Measurements from ENCODE around the gene PRAC2. TPM values are rescaled to one million over a fixed set of nuclear protein-coding genes. Genes with fewer than 3 reads are reported as not detected.

Gene PRAC2
- total RNA-seq, 5 donors from 2014 or later (not counting 1 experiment from before 2014, with no cell fraction given) = not detected

- Histone ChIP-seq H3K9me3 (no peaks in the 10 kb centered on the region), H3K4me1 (ENCODE audit: control insufficient read depth in 1 of 2, extremely low read depth in 1 of 2, insufficient read depth in 2 of 2, low read length in 2 of 2) (peaks cover 4 to 64% of the 10 kb centered on the region in 2 experiments), H3K4me3 (ENCODE audit: control insufficient read depth in 1 of 2, extremely low read depth in 1 of 2, low read length in 1 of 2) (peak overlapping the region in 1 of 2 donors; percentile 61), H3K27ac (ENCODE audit: low read length) (no peak overlapping the region), H3K36me3 (ENCODE audit: control insufficient read depth in 2 of 2, extremely low read depth in 1 of 2, insufficient read depth in 1 of 2, low read length in 1 of 2) (no peaks in the 10 kb centered on the region), H3K27me3 (replicated peaks in 1 of 2; ENCODE audit: control insufficient read depth in 2 of 2, extremely low read depth in 1 of 2, insufficient read depth in 2 of 2, low read length in 1 of 2) (peaks cover 28 to 99% of the 10 kb centered on the region in 2 experiments)
- CTCF ChIA-PET = interaction anchor here (0.5 to 2.6 kb wide), 10 partner anchors 8 to 160 kb away, joined by 3 to 15 read pairs (median 4); no protein-coding TSS in a partner anchor
- peak overlapping the region; percentile 57 to 78 (median 63) for H3K4me3 Mint-ChIP-seq
- H3K4me1 Mint-ChIP-seq = peaks cover 40 to 65% (median 47%) of the 10 kb centered on the region in 3 donors
- ATAC-seq (replicated peaks in 1 of 4) = peak; percentile 61 to 80 (median 70)
- no peak overlapping the region for H3K27ac Mint-ChIP-seq
- peaks cover 78 to 94% of the 10 kb centered on the region in 2 donors for H3K27me3 Mint-ChIP-seq
- no peaks in the 10 kb centered on the region for H3K36me3 Mint-ChIP-seq
- peak; percentile 35 to 83 (median 69) for DNase-seq
- POLR2A ChIA-PET = interaction anchor here in 1 of 2 donors (0.7 kb wide), 1 partner anchor 109 kb away, joined by 3 read pairs; the partner anchor contains the start of gene HOXB8
- 29% methylated on average over 10 of the region's 32 CpGs for WGBS (ENCODE audit: insufficient coverage)
- H3K9me3 Mint-ChIP-seq = no peaks in the 10 kb centered on the region
Measured at GRCh38 chr17:48724251-48725003, 1.4 kb downstream of the PRAC2 start.

DNA sequence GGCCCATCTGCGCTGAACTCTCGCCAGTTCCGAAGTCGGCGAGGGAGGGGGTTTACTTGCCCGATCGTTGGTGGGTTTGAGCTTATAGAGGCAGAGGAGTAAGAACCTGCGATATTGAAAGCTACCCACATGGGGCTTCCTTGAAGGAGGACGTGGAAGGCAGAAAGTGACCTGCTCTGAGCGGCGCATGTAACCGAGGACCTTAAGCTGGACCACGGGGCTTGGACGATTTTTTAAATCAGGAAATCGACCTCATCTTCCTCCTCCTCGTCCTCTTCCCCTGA lies 2.0 kb downstream of the PRAC2 start:
- Histone ChIP-seq H3K4me1 (ENCODE audit: control insufficient read depth in 1 of 2, extremely low read depth in 1 of 2, insufficient read depth in 2 of 2, low read length in 2 of 2) (peaks cover 4 to 60% of the 10 kb centered on the region in 2 experiments), H3K9me3 (no peaks in the 10 kb centered on the region), H3K4me3 (ENCODE audit: control insufficient read depth in 1 of 2, extremely low read depth in 1 of 2, low read length in 1 of 2) (peak overlapping the region in 1 of 2 donors; percentile 61), H3K36me3 (ENCODE audit: control insufficient read depth in 2 of 2, extremely low read depth in 1 of 2, insufficient read depth in 1 of 2, low read length in 1 of 2) (no peaks in the 10 kb centered on the region), H3K27me3 (replicated peaks in 1 of 2; ENCODE audit: control insufficient read depth in 2 of 2, extremely low read depth in 1 of 2, insufficient read depth in 2 of 2, low read length in 1 of 2) (peaks cover 32 to 99% of the 10 kb centered on the region in 2 experiments), H3K27ac (ENCODE audit: low read length) (no peak overlapping the region)
- Mint-ChIP-seq H3K4me1 (peaks cover 39 to 68% (median 47%) of the 10 kb centered on the region in 3 donors), H3K36me3 (no peaks in the 10 kb centered on the region), H3K4me3 (peak overlapping the region; percentile 25 to 78 (median 25)), H3K9me3 (no peaks in the 10 kb centered on the region), H3K27me3 (peaks cover 78 to 94% of the 10 kb centered on the region in 2 donors), H3K27ac (peak overlapping the region in 1 of 2 donors; percentile 31)
- ChIA-PET POLR2A (no interaction called here), CTCF (interaction anchor here (0.5 to 2.6 kb wide), 4 partner anchors 19 to 183 kb away, joined by 3 to 15 read pairs (median 5); no protein-coding TSS in a partner anchor)
- no peak for DNase-seq
- 3% methylated on average over 6 of the region's 16 CpGs for WGBS (ENCODE audit: insufficient coverage)
- ATAC-seq (replicated peaks in 1 of 4) = no peak

- Mint-ChIP-seq H3K4me1 (peaks cover 37 to 63% (median 47%) of the 10 kb centered on the region in 3 donors), H3K27me3 (peaks cover 78 to 94% of the 10 kb centered on the region in 2 donors), H3K9me3 (no peaks in the 10 kb centered on the region), H3K4me3 (peak overlapping the region in 2 of 3 donors; percentile 25 to 78), H3K36me3 (no peaks in the 10 kb centered on the region), H3K27ac (peak overlapping the region in 1 of 2 donors; percentile 31)
- ChIA-PET CTCF (interaction anchor here (0.5 to 2.6 kb wide), 2 partner anchors 159 to 184 kb away, joined by 3 to 15 read pairs; no protein-coding TSS in a partner anchor), POLR2A (no interaction called here)
- Histone ChIP-seq H3K27ac (ENCODE audit: low read length) (no peak overlapping the region), H3K9me3 (no peaks in the 10 kb centered on the region), H3K27me3 (replicated peaks in 1 of 2; ENCODE audit: control insufficient read depth in 2 of 2, extremely low read depth in 1 of 2, insufficient read depth in 2 of 2, low read length in 1 of 2) (peaks cover 33 to 98% of the 10 kb centered on the region in 2 experiments), H3K4me1 (ENCODE audit: control insufficient read depth in 1 of 2, extremely low read depth in 1 of 2, insufficient read depth in 2 of 2, low read length in 2 of 2) (peaks cover 4 to 59% of the 10 kb centered on the region in 2 experiments), H3K36me3 (ENCODE audit: control insufficient read depth in 2 of 2, extremely low read depth in 1 of 2, insufficient read depth in 1 of 2, low read length in 1 of 2) (no peaks in the 10 kb centered on the region), H3K4me3 (ENCODE audit: control insufficient read depth in 1 of 2, extremely low read depth in 1 of 2, low read length in 1 of 2) (no peak overlapping the region)
- no peak for DNase-seq
- no peak for ATAC-seq (replicated peaks in 1 of 4)
- WGBS (ENCODE audit: insufficient coverage) = 10% methylated on average over 35 of the region's 38 CpGs
Measured at GRCh38 chr17:48725288-48726064, 2.5 kb downstream of the PRAC2 start.

DNA sequence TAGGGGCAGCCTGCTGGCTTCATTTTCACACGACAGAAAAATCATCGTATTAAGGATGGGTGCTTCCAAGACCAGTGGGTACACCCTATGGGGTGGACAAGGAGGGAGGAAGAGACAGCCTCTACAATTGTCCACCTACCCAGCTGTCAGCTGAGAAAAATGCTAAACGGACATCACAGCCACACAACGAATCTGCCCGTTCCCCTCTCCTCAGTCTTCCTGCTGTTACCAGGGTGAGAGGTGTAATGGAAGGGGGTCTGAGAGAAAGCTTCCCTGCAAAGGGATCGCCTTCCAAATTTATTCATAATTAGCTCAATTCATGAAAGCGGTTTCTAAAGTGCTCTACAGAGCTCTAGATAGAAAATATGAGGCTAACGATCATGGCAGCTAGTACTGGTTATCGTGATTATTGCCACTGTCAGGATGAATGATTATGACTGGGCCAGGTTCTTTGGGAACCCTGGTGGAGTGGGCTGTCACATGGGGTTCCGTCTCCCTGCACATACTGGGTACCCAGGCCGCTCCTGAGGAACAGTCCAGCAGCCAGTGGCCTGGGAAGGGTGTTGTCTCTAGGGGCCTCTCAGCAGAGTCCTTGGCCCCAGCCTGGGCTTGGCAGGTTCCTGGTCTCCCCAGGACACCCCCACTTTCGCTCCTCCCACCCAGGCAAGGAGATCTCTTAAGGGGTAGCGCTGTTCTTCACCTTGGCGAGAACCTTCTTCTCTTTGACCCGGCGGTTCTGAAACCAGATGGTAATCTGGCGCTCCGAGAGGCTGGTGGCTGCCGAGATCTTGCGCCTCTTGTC lies 3.3 kb downstream of the PRAC2 start:
- no peaks in the 10 kb centered on the region for H3K9me3 Mint-ChIP-seq
- H3K36me3 Mint-ChIP-seq = no peaks in the 10 kb centered on the region
- Histone ChIP-seq H3K9me3 (no peaks in the 10 kb centered on the region), H3K27me3 (replicated peaks in 1 of 2; ENCODE audit: control insufficient read depth in 2 of 2, extremely low read depth in 1 of 2, insufficient read depth in 2 of 2, low read length in 1 of 2) (peaks cover 30 to 96% of the 10 kb centered on the region in 2 experiments), H3K4me1 (ENCODE audit: control insufficient read depth in 1 of 2, extremely low read depth in 1 of 2, insufficient read depth in 2 of 2, low read length in 2 of 2) (peaks cover 4 to 59% of the 10 kb centered on the region in 2 experiments), H3K4me3 (ENCODE audit: control insufficient read depth in 1 of 2, extremely low read depth in 1 of 2, low read length in 1 of 2) (no peak overlapping the region), H3K36me3 (ENCODE audit: control insufficient read depth in 2 of 2, extremely low read depth in 1 of 2, insufficient read depth in 1 of 2, low read length in 1 of 2) (no peaks in the 10 kb centered on the region), H3K27ac (ENCODE audit: low read length) (no peak overlapping the region)
- H3K4me1 Mint-ChIP-seq = peaks cover 37 to 59% (median 47%) of the 10 kb centered on the region in 3 donors
- POLR2A ChIA-PET = no interaction called here
- DNase-seq (no peak), ATAC-seq (replicated peaks in 1 of 4) (no peak)
- H3K27ac Mint-ChIP-seq = no peak overlapping the region
- H3K27me3 Mint-ChIP-seq = peaks cover 77 to 94% of the 10 kb centered on the region in 2 donors
- peak overlapping the region in 1 of 3 donors; percentile 0 for H3K4me3 Mint-ChIP-seq
- CTCF ChIA-PET = interaction anchor here (0.5 to 0.6 kb wide), 3 partner anchors 9 to 68 kb away, joined by 3 to 5 read pairs (median 3); no protein-coding TSS in a partner anchor
- 12% methylated on average over 11 of the region's 20 CpGs for WGBS (ENCODE audit: insufficient coverage)

- Histone ChIP-seq H3K4me1 (ENCODE audit: control insufficient read depth in 1 of 2, extremely low read depth in 1 of 2, insufficient read depth in 2 of 2, low read length in 2 of 2) (peaks cover 4 to 59% of the 10 kb centered on the region in 2 experiments), H3K9me3 (no peaks in the 10 kb centered on the region), H3K4me3 (ENCODE audit: control insufficient read depth in 1 of 2, extremely low read depth in 1 of 2, low read length in 1 of 2) (no peak overlapping the region), H3K36me3 (ENCODE audit: control insufficient read depth in 2 of 2, extremely low read depth in 1 of 2, insufficient read depth in 1 of 2, low read length in 1 of 2) (no peaks in the 10 kb centered on the region), H3K27me3 (replicated peaks in 1 of 2; ENCODE audit: control insufficient read depth in 2 of 2, extremely low read depth in 1 of 2, insufficient read depth in 2 of 2, low read length in 1 of 2) (peaks cover 28 to 92% of the 10 kb centered on the region in 2 experiments), H3K27ac (ENCODE audit: low read length) (no peak overlapping the region)
- Mint-ChIP-seq H3K27me3 (peaks cover 79 to 94% of the 10 kb centered on the region in 2 donors), H3K27ac (no peak overlapping the region), H3K4me3 (peak overlapping the region in 1 of 3 donors; percentile 0), H3K4me1 (peaks cover 37 to 59% (median 47%) of the 10 kb centered on the region in 3 donors), H3K9me3 (no peaks in the 10 kb centered on the region), H3K36me3 (no peaks in the 10 kb centered on the region)
- DNase-seq (no peak), ATAC-seq (replicated peaks in 1 of 4) (no peak)
- 21% methylated on average over 13 of the region's 20 CpGs for WGBS (ENCODE audit: insufficient coverage)
- POLR2A ChIA-PET = no interaction called here
- CTCF ChIA-PET = interaction anchor here in 1 of 2 donors (0.6 kb wide), 1 partner anchor 10 kb away, joined by 3 read pairs; no protein-coding TSS in a partner anchor
Measured at GRCh38 chr17:48726916-48727286, 3.9 kb downstream of the PRAC2 start.

All from T-cell (primary cell).